H9 (cell line): ENCODE measurements around the gene NUP188. TPM values are rescaled to one million over a fixed set of nuclear protein-coding genes. Genes with fewer than 3 reads are reported as not detected.

ENCODE experiments used
- DNase-seq: peaks from one replicate; pipeline ENCODE4 v3.0.0-alpha.2; 2017
- H2AFZ ChIP-seq: one replicate; pipeline ENCODE4 v1.6.1; 2013; ENCODE audit warnings: mild to moderate bottlenecking, low read length, control low read depth, moderate library complexity
- H2AK5ac ChIP-seq: 2 replicates; pipeline ENCODE4 v1.6.1; 2013; ENCODE audit warnings: low read length, control low read depth, mixed read lengths; ENCODE audit not compliant: insufficient read length
- H2BK120ac ChIP-seq: one replicate; pipeline ENCODE4 v1.6.1; 2013; ENCODE audit warnings: low read depth, mild to moderate bottlenecking, low read length, control low read depth, inconsistent platforms; ENCODE audit not compliant: poor library complexity, severe bottlenecking
- H2BK12ac ChIP-seq: 2 replicates; pipeline ENCODE4 v1.6.1; 2013; ENCODE audit warnings: low read length, control low read depth, mixed read lengths, low read depth; ENCODE audit not compliant: insufficient read length
- H2BK15ac ChIP-seq: 2 replicates; pipeline ENCODE4 v1.6.1; 2013; ENCODE audit warnings: low read depth, low read length, control low read depth
- H2BK20ac ChIP-seq: one replicate; pipeline ENCODE4 v1.6.1; 2013; ENCODE audit warnings: low read depth, mild to moderate bottlenecking, low read length, control low read depth, inconsistent platforms; ENCODE audit not compliant: poor library complexity, severe bottlenecking
- H2BK5ac ChIP-seq: 2 replicates; pipeline ENCODE4 v1.6.1; 2013; ENCODE audit warnings: low read length, control low read depth, mixed read lengths; ENCODE audit not compliant: insufficient read length
- H3K14ac ChIP-seq: 2 replicates; pipeline ENCODE4 v1.6.1; 2013; ENCODE audit warnings: low read length, control low read depth; ENCODE audit not compliant: insufficient read depth
- H3K18ac ChIP-seq: 2 replicates; pipeline ENCODE4 v1.6.1; 2013; ENCODE audit warnings: low read depth, mild to moderate bottlenecking, mixed read lengths, low read length, control low read depth; ENCODE audit not compliant: insufficient read length
- H3K23ac ChIP-seq: 2 replicates; pipeline ENCODE4 v1.6.1; 2013; ENCODE audit warnings: low read length, control low read depth, mixed read lengths, low read depth; ENCODE audit not compliant: insufficient read length
- H3K23me2 ChIP-seq: 2 replicates; pipeline ENCODE4 v1.6.1; 2013; ENCODE audit warnings: low read depth, mild to moderate bottlenecking, mixed read lengths, low read length, control low read depth; ENCODE audit not compliant: insufficient read length, poor library complexity, severe bottlenecking
- H3K27ac ChIP-seq: 2 replicates; pipeline ENCODE4 v1.5.1; 2013; ENCODE audit warnings: low read length, control low read depth, mixed read lengths, low read depth; ENCODE audit not compliant: insufficient read length
- H3K27me3 ChIP-seq: 2 replicates; pipeline ENCODE4 v1.6.1; 2013; ENCODE audit warnings: low read length, control low read depth, inconsistent platforms; ENCODE audit not compliant: insufficient read depth
- H3K4ac ChIP-seq: 2 replicates; pipeline ENCODE4 v1.6.1; 2013; ENCODE audit warnings: low read depth, mild to moderate bottlenecking, control low read depth, inconsistent platforms, low read length, moderate library complexity
- H3K4me1 ChIP-seq: 2 replicates; pipeline ENCODE4 v1.6.1; 2013; ENCODE audit warnings: low read length, control low read depth, inconsistent platforms; ENCODE audit not compliant: insufficient read depth
- H3K4me2 ChIP-seq: 2 replicates; pipeline ENCODE4 v1.6.1; 2013; ENCODE audit warnings: low read length, control low read depth, mixed read lengths; ENCODE audit not compliant: insufficient read length, insufficient read depth
- H3K56ac ChIP-seq: 2 replicates; pipeline ENCODE4 v1.6.1; 2013; ENCODE audit warnings: low read depth, mild to moderate bottlenecking, mixed read lengths, low read length, control low read depth; ENCODE audit not compliant: insufficient read length
- H3K79me1 ChIP-seq: 2 replicates; pipeline ENCODE4 v1.6.1; 2013; ENCODE audit warnings: low read depth, mild to moderate bottlenecking, moderate library complexity, low read length, control low read depth, inconsistent platforms; ENCODE audit not compliant: insufficient read depth, poor library complexity, severe bottlenecking
- H3K79me2 ChIP-seq: 2 replicates; pipeline ENCODE4 v1.6.1; 2013; ENCODE audit warnings: low read length, control low read depth, inconsistent platforms; ENCODE audit not compliant: insufficient read depth
- H3K9ac ChIP-seq: 2 replicates; pipeline ENCODE4 v1.6.1; 2013; ENCODE audit warnings: low read length, control low read depth, mixed read lengths; ENCODE audit not compliant: insufficient read length; ENCODE audit errors: extremely low read depth
- H3K9me3 ChIP-seq: one replicate; pipeline ENCODE4 v1.6.1; 2013; ENCODE audit warnings: low read depth, low read length, inconsistent platforms; ENCODE audit not compliant: control insufficient read depth
- H3T11ph ChIP-seq: one replicate; pipeline ENCODE4 v1.6.1; 2013; ENCODE audit warnings: mild to moderate bottlenecking, low read length, control low read depth, inconsistent platforms
- H4K20me1 ChIP-seq: one replicate; pipeline ENCODE4 v1.6.1; 2013; ENCODE audit not compliant: control insufficient read depth, insufficient read length, insufficient read depth
- H4K5ac ChIP-seq: 2 replicates; pipeline ENCODE4 v1.6.1; 2013; ENCODE audit warnings: low read depth, mild to moderate bottlenecking, mixed read lengths, low read length, control low read depth; ENCODE audit not compliant: insufficient read length
- H4K8ac ChIP-seq: replicated peaks from 2 replicates; pipeline ENCODE4 v1.6.1; 2013; ENCODE audit warnings: low read length, control low read depth, mixed read lengths, low read depth; ENCODE audit not compliant: insufficient read length
- H4K91ac ChIP-seq: 2 replicates; pipeline ENCODE4 v1.6.1; 2013; ENCODE audit warnings: low read depth, mild to moderate bottlenecking, moderate library complexity, mixed read lengths, low read length, control low read depth; ENCODE audit not compliant: insufficient read length
- H3K27ac Mint-ChIP-seq, 3 experiments: 2 replicates in 2 of 3; 3 replicates in 1 of 3; pipeline ENCODE4 v1.8.0; 2020 to 2021; ENCODE audit warnings: mixed read lengths in 3 of 3, mild to moderate bottlenecking in 1 of 3, moderate library complexity in 1 of 3
- H3K27me3 Mint-ChIP-seq: 2 replicates; pipeline ENCODE4 v1.8.0; 2021; ENCODE audit warnings: low read depth, mild to moderate bottlenecking, moderate library complexity, mixed read lengths
- H3K36me3 Mint-ChIP-seq, 3 experiments: 2 replicates in 2 of 3; 3 replicates in 1 of 3; pipeline ENCODE4 v1.8.0; 2020 to 2021; ENCODE audit warnings: low read depth in 3 of 3, mixed read lengths in 3 of 3; ENCODE audit not compliant: insufficient read depth in 1 of 3
- H3K4me1 Mint-ChIP-seq, 2 experiments: 2 replicates each; pipeline ENCODE4 v1.8.0; 2020; ENCODE audit warnings: mixed read lengths in 2 of 2
- H3K4me3 Mint-ChIP-seq, 2 experiments: 2 replicates in 1 of 2; 3 replicates in 1 of 2; pipeline ENCODE4 v1.8.0; 2020 to 2021; ENCODE audit warnings: mild to moderate bottlenecking in 2 of 2, mixed read lengths in 2 of 2, moderate library complexity in 1 of 2
- H3K9me3 Mint-ChIP-seq, 2 experiments: 2 replicates in 1 of 2; 3 replicates in 1 of 2; pipeline ENCODE4 v1.8.0; 2020; ENCODE audit warnings: mild to moderate bottlenecking in 2 of 2, mixed read lengths in 2 of 2, moderate library complexity in 1 of 2
- CTCF ChIP-seq: fragments of 200-600 bp; sonication (generic); conservative IDR thresholded peaks from 3 replicates; pipeline ENCODE4 v1.8.0; 2021; ENCODE audit warnings: antibody characterized with exemption, mild to moderate bottlenecking
- WGBS: extraction: QIAGEN DNeasy Blood & Tissue Kit; methylation state at CpG from one replicate; pipeline ENCODE4 v1.1.7; 2013; ENCODE audit warnings: missing lambda C conversion rate, low lambda C conversion rate, mixed read lengths; ENCODE audit not compliant: insufficient read length; ENCODE audit errors: extremely low coverage; 5-methylcytosine and 5-hydroxymethylcytosine counted together
- total RNA-seq: library from RNA; stranded (reverse); gene quantifications from 2 replicates; pipeline ENCODE4 v1.2.1, GENCODE V29; 2021

NUP188 gene
- total RNA-seq, 1 experiment from 2014 or later, result 101 TPM

GRCh38 chr9:128901379-128901778, 46.1 kb upstream of the NUP188 start:
- Histone ChIP-seq H4K8ac (no peak overlapping the region), H2AK5ac (no peak overlapping the region), H3K14ac (no peak overlapping the region), H3K4me1 (no peaks in the 10 kb centered on the region), H2AFZ (no peak overlapping the region), H3T11ph (no peak overlapping the region), H2BK120ac (no peak overlapping the region), H3K79me1 (no peaks in the 10 kb centered on the region), H3K4me2 (no peak overlapping the region), H2BK5ac (no peak overlapping the region), H3K23ac (no peak overlapping the region), H3K56ac (no peak overlapping the region), H3K27me3 (no peaks in the 10 kb centered on the region), H4K91ac (no peak overlapping the region), H2BK15ac (no peak overlapping the region), H2BK20ac (no peak overlapping the region), H4K5ac (no peak overlapping the region), H3K27ac (no peak overlapping the region), H3K9me3 (no peaks in the 10 kb centered on the region), H3K79me2 (peaks cover 3% of the 10 kb centered on the region; the same call in 1 of the 2 replicates), H3K18ac (no peak overlapping the region), H3K9ac (no peak overlapping the region), H3K23me2 (no peaks in the 10 kb centered on the region), H3K4ac (no peak overlapping the region), H2BK12ac (no peak overlapping the region), H4K20me1 (no peaks in the 10 kb centered on the region)
- no peak for TF ChIP-seq CTCF
- Mint-ChIP-seq H3K4me1 (peaks cover 2 to 9% of the 10 kb centered on the region in 2 experiments; a peak in 3 of 4 replicates), H3K27me3 (no peaks in the 10 kb centered on the region), H3K36me3 (peaks cover 10 to 20% (median 13%) of the 10 kb centered on the region in 3 experiments), H3K9me3 (no peaks in the 10 kb centered on the region), H3K27ac (no peak overlapping the region), H3K4me3 (no peak overlapping the region)
- DNase-seq, result no peak
- no CpG with 5 or more reads among the region's 7 CpGs for WGBS
